GM12878 (cell line): ENCODE data around the gene FAM219A. TPM values are rescaled to one million over a fixed set of nuclear protein-coding genes. Genes with fewer than 3 reads are reported as not detected.

Source experiments
- BACH1 ChIP-seq: fragments of 450-650 bp; IDR thresholded peaks from 2 replicates; pipeline ENCODE4 v1.6.1; 2017; ENCODE audit warnings: mild to moderate bottlenecking, borderline replicate concordance
- CBFB ChIP-seq: IDR thresholded peaks from 2 replicates; pipeline ENCODE4 v1.6.1; 2016; ENCODE audit warnings: antibody characterized with exemption, low read depth
- CHD2 ChIP-seq: IDR thresholded peaks from 2 replicates; pipeline ENCODE4 v1.6.1; 2011; ENCODE audit warnings: low read depth, low read length, improper control_type of control experiment, borderline replicate concordance
- CREM ChIP-seq: IDR thresholded peaks from 2 replicates; pipeline ENCODE4 v1.6.1; 2014; ENCODE audit warnings: antibody characterized with exemption, low read depth
- EP300 ChIP-seq, 2 experiments: fragments of 150-350 bp in 1 of 2; IDR thresholded peaks; 2 replicates each; pipeline ENCODE4 v1.6.1; 2011 to 2012; ENCODE audit warnings: low read depth in 2 of 2, low read length in 2 of 2, borderline replicate concordance in 1 of 2, improper control_type of control experiment in 1 of 2, inconsistent platforms in 1 of 2; ENCODE audit not compliant: control insufficient read depth in 1 of 2
- FOS ChIP-seq: IDR thresholded peaks from 3 replicates; pipeline ENCODE4 v1.6.1; 2011; ENCODE audit warnings: borderline replicate concordance; ENCODE audit not compliant: insufficient read length; ENCODE audit errors: extremely low read depth
- FOXM1 ChIP-seq: IDR thresholded peaks from 2 replicates; pipeline ENCODE4 v1.6.1; 2012; ENCODE audit warnings: low read depth, mild to moderate bottlenecking, inconsistent platforms, low read length, moderate library complexity
- KDM1A ChIP-seq: fragments of 200-600 bp; sonication (generic); IDR thresholded peaks from 2 replicates; pipeline ENCODE4 v1.6.1; 2016; ENCODE audit warnings: borderline replicate concordance
- MEF2A ChIP-seq: IDR thresholded peaks from 2 replicates; pipeline ENCODE4 v1.6.1; 2011; ENCODE audit warnings: low read depth, mild to moderate bottlenecking, low read length, moderate library complexity; ENCODE audit not compliant: insufficient read depth
- MXI1 ChIP-seq: fragments of 150-350 bp; IDR thresholded peaks from 2 replicates; pipeline ENCODE4 v1.6.1; 2011; ENCODE audit warnings: low read depth, mild to moderate bottlenecking, inconsistent platforms, low read length, improper control_type of control experiment
- NBN ChIP-seq: fragments of 450-650 bp; IDR thresholded peaks from 2 replicates; pipeline ENCODE4 v1.6.1; 2016
- NR2C2 ChIP-seq: IDR thresholded peaks from 2 replicates; pipeline ENCODE4 v1.6.1; 2011; ENCODE audit warnings: borderline replicate concordance, low read depth; ENCODE audit not compliant: control insufficient read depth, insufficient read length
- POU2F2 ChIP-seq: IDR thresholded peaks from 3 replicates; pipeline ENCODE4 v1.6.1; 2011; ENCODE audit warnings: low read depth, mild to moderate bottlenecking, low read length, borderline replicate concordance
- SP1 ChIP-seq: IDR thresholded peaks from one replicate; pipeline ENCODE4 v1.6.1; 2011; ENCODE audit warnings: low read depth, low read length
- SUZ12 ChIP-seq: fragments of 200-600 bp; sonication (generic); IDR thresholded peaks from one replicate; pipeline ENCODE4 v1.6.1; 2018; ENCODE audit warnings: antibody characterized with exemption, mild to moderate bottlenecking; ENCODE audit not compliant: unreplicated experiment
- TARDBP ChIP-seq: IDR thresholded peaks from 2 replicates; pipeline ENCODE4 v1.6.1; 2016; ENCODE audit warnings: borderline replicate concordance
- WRNIP1 ChIP-seq: IDR thresholded peaks from 2 replicates; pipeline ENCODE4 v1.6.1; 2011; ENCODE audit warnings: low read depth, low read length, improper control_type of control experiment, borderline replicate concordance
- ZBED1 ChIP-seq: IDR thresholded peaks from 2 replicates; pipeline ENCODE4 v1.6.1; 2016; ENCODE audit warnings: borderline replicate concordance
- ZNF207 ChIP-seq: fragments of 450-650 bp; IDR thresholded peaks from 2 replicates; pipeline ENCODE4 v1.6.1; 2014; ENCODE audit warnings: antibody characterized with exemption, mild to moderate bottlenecking, borderline replicate concordance
- ZSCAN29 ChIP-seq: fragments of 450-650 bp; IDR thresholded peaks from 2 replicates; pipeline ENCODE4 v1.6.1; 2017; ENCODE audit warnings: mild to moderate bottlenecking, moderate library complexity
- polyA plus RNA-seq, 11 experiments: library from polyadenylated mRNA; depleted of rRNA in 4 of 11; unstranded in 6 of 11; stranded (reverse) in 5 of 11; fragments of >200 nt; fragmentation: Nextera tagmentation in 4 of 11; fragmentation: Illumina TruSeq in 1 of 11; extraction: Ambion mirVana in 4 of 11; extraction: Trizol in 1 of 11; gene quantifications; 1 replicate in 1 of 11; 2 replicates in 10 of 11; pipeline versions ENCODE4 v1.2.1 to v1.2.3, GENCODE V29; 2011 to 2016; ENCODE audit warnings: inconsistent platforms in 2 of 11, missing spikeins in 2 of 11, low read depth in 1 of 11
- total RNA-seq, 4 experiments: library from RNA; depleted of rRNA in 3 of 4; stranded (reverse); fragments of >200 nt in 3 of 4; fragmentation: Illumina TruSeq in 1 of 4; extraction: Trizol in 1 of 4; gene quantifications; 2 replicates each; pipeline versions ENCODE4 v1.2.1 to v1.2.3, GENCODE V29; 2013 to 2021

The FAM219A gene
- total and polyA plus RNA-seq, 10 of the 15 experiments (the other 5 are each of a cell fraction or from before 2014, with no cell fraction given), result 0.11 to 2.0 (median 0.71) TPM

DNA sequence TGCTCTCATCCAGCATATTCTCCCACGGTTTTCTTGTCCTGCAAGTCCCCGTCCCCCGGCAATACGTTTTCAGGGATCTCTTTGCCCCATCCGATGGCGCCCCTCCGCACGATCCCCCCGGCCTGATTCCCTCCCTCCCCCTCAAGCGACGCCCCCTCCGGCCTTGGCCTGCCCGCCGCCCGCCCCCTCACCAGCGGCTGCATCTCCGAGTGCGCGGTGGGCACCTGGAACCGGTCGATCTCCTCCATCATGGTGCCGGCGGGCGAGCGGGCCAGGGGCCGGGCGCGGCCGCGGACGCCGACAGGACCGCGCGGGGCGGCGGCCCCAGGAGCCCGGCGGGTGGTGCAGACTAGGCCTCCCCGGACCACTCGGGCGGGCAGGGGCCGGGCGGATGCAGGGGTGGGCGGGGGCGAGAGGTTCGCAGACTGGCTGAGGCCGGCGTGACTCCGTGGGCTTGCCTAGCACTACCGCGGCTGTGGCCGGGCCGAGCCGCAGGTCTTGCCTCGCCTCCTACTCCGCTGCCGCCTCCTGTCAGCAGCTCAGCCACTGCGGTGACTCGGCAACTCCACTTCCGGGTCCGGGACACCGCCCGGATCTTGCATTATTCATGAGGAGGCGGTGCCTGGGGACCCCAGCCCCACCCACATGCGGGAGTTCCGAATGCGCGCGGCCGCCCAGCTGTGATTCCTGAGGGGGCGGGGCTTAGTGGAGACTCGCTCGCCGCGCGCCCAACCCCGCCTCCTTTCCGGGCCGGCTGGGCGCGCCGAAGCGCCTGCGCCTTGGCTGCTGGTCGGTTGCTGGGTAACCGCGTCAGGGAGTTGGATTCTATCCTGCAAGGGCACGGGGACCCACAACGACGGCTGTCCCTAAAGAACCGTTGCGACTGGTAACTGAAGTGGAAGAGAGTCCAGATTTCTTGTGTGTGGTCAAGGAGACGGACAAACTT lies at the start of gene FAM219A, which contains the start of gene DNAI1 (continued):
- TF ChIP-seq KDM1A (no peak), BACH1 (peak; percentile 86), TARDBP (no peak), WRNIP1 (no peak), FOXM1 (no peak), FOS (no peak), ZSCAN29 (no peak), SP1 (no peak), CHD2 (no peak), CBFB (no peak), POU2F2 (peak; percentile 100), EP300 (IDR thresholded peaks at IDR 0.05; ENCODE audit: borderline replicate concordance in 1 of 2, control insufficient read depth in 1 of 2, low read depth in 2 of 2, low read length in 2 of 2) (no peak), ZBED1 (no peak), SUZ12 (no peak), MEF2A (no peak), NR2C2 (no peak), MXI1 (0 out of 2 replicates have a peak, but pooled peaks have one; percentile 31), CREM (no peak), NBN (no peak), ZNF207 (no peak)
